Tibial artery (tissue), 4 donors: ENCODE results near the gene CEP55.

Experiments
- DNase-seq, 2 donors: peaks; one replicate each; pipeline ENCODE4 v3.0.0-alpha.2; 2019
- H3K27ac ChIP-seq, 2 donors: fragments of 200-600 bp; sonication (generic) in 1 of 2; 1 replicate in 1 of 2; 2 replicates in 1 of 2; pipeline ENCODE4 v1.5.1; 2018 to 2019; ENCODE audit warnings: mild to moderate bottlenecking in 1 of 2
- H3K27me3 ChIP-seq, 2 donors: fragments of 200-600 bp; sonication (generic) in 1 of 2; one replicate each; pipeline versions ENCODE4 v1.5.1 to v1.6.0; 2016 to 2019
- H3K36me3 ChIP-seq, 3 donors: fragments of 200-600 bp; sonication (generic) in 2 of 3; one replicate each; pipeline ENCODE4 v1.5.1; 2016 to 2019; ENCODE audit warnings: mild to moderate bottlenecking in 2 of 3
- H3K4me1 ChIP-seq, 4 donors: fragments of 200-600 bp; sonication (generic) in 2 of 4; 1 replicate in 3 of 4; 2 replicates in 1 of 4; pipeline ENCODE4 v1.5.1; 2016 to 2019
- H3K4me3 ChIP-seq, 2 donors: fragments of 200-600 bp; sonication (generic) in 1 of 2; 1 replicate in 1 of 2; 2 replicates in 1 of 2; pipeline ENCODE4 v1.5.1; 2018 to 2019; ENCODE audit warnings: mild to moderate bottlenecking in 2 of 2
- H3K9me3 ChIP-seq, 3 donors: fragments of 200-600 bp; sonication (generic) in 1 of 3; one replicate each; pipeline ENCODE4 v1.5.1; 2016 to 2019
- intact Hi-C: fragments of 100-400 bp; cut with DNase I; formaldehyde crosslinking; loops from one replicate; pipeline ENCODE4 v1.15.0; 2023; ENCODE audit warnings: low total_unique reads
- TF ChIP-seq, protein P1 (sequence below), 2 experiments: fragments of 200-600 bp in 1 of 2; fragments of 450-650 bp in 1 of 2; IDR thresholded peaks; one replicate each; pipeline ENCODE4 v1.5.1; 2017 to 2019; ENCODE audit warnings: antibody characterized with exemption in 2 of 2, mild to moderate bottlenecking in 1 of 2, moderate library complexity in 1 of 2

The CEP55 gene

DNA sequence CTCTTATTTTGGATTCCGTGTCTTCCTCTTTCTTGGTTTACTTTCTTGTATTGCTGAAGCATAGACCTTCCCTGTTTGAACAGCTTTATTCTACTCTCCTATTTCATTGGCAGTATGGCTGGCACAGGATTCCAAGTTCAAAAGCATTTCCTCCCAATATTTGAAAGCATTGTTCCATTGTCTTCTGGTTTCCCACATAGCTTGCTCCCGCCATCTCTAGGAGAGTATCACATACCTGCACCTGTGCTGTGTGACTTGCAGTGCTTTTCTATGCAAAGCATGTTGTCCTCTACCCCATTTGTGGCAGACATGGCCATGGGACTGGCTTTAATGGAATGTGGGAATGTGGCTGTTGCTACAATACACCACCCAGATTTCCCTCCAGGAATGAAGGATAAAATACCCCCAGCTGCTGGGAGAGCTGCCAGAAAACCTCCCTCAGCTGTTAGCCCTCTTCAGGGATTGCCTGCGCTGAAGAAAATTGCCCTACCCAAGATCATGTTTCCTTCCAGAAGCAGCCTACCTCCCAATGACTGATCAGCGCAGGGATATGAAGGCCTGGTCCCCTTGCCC lies 7.4 kb upstream of the CEP55 start:
- no peaks in the 10 kb centered on the region for H3K36me3 ChIP-seq
- TF ChIP-seq, protein P1, sequence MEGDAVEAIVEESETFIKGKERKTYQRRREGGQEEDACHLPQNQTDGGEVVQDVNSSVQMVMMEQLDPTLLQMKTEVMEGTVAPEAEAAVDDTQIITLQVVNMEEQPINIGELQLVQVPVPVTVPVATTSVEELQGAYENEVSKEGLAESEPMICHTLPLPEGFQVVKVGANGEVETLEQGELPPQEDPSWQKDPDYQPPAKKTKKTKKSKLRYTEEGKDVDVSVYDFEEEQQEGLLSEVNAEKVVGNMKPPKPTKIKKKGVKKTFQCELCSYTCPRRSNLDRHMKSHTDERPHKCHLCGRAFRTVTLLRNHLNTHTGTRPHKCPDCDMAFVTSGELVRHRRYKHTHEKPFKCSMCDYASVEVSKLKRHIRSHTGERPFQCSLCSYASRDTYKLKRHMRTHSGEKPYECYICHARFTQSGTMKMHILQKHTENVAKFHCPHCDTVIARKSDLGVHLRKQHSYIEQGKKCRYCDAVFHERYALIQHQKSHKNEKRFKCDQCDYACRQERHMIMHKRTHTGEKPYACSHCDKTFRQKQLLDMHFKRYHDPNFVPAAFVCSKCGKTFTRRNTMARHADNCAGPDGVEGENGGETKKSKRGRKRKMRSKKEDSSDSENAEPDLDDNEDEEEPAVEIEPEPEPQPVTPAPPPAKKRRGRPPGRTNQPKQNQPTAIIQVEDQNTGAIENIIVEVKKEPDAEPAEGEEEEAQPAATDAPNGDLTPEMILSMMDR (IDR thresholded peaks at IDR 0.05) = no peak
- no peaks in the 10 kb centered on the region for H3K9me3 ChIP-seq
- intact Hi-C loops = no loop called here
- H3K27me3 ChIP-seq = no peaks in the 10 kb centered on the region
- no peak for DNase-seq
- H3K4me1 ChIP-seq = no peaks in the 10 kb centered on the region
- no peak overlapping the region for H3K4me3 ChIP-seq
- no peak overlapping the region for H3K27ac ChIP-seq

DNA sequence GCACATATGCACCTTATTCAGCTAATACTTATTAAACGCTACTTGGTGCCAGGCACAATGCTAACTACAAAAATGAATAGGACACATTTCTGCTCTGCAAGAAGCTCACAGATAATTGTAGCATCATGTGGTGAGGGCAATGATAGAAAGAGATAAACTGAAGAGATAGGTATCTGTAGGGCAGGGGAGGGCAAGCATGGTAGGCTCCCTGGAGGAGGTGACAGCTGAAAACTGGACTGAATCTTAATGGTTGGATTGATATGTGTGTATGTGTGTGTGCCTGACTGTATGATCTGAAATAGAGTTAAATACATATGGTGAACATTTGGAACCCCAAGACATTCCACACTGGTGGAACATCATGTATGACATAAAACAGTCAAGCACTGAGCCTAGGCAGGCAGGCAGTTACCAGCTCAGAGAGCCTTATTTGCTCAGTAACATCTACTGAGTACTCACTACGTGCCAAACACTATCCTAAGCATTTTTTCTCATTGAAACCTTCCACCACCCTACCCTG lies 4.8 kb upstream of the CEP55 start:
- DNase-seq = no peak
- H3K9me3 ChIP-seq = no peaks in the 10 kb centered on the region
- H3K4me3 ChIP-seq = no peak overlapping the region
- TF ChIP-seq, protein P1 (IDR thresholded peaks at IDR 0.05) = no peak
- no peaks in the 10 kb centered on the region for H3K27me3 ChIP-seq
- H3K4me1 ChIP-seq = peaks cover 0 to 7% (median under 1%) of the 10 kb centered on the region in 4 donors
- H3K36me3 ChIP-seq = no peaks in the 10 kb centered on the region
- intact Hi-C loops = no loop called here
- H3K27ac ChIP-seq = no peak overlapping the region

DNA sequence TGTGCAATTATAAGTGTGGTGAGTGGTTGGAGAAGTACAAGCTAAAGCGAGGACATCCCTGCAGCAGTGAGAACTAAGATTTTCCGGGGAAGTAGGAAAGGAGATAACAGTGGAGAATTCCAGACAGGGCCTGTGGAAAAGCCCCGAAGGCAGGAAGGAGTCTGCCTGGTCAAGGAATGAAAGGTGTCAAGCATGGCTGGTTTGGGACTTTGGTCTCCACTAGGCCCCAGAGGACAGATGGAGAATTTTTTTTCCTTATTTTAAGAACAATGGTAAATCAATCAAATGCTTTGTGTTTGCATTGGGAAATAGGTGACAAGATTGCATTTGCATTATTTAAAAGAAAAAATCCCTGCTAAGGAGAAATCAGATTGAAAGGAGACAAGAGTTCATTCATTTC lies 3.2 kb upstream of the CEP55 start:
- TF ChIP-seq, protein P1 (IDR thresholded peaks at IDR 0.05) = no peak
- DNase-seq = no peak
- no peak overlapping the region for H3K27ac ChIP-seq
- no peaks in the 10 kb centered on the region for H3K27me3 ChIP-seq
- H3K4me3 ChIP-seq = no peak overlapping the region
- H3K4me1 ChIP-seq = peaks cover 0 to 11% (median 2%) of the 10 kb centered on the region in 4 donors
- intact Hi-C loops = no loop called here
- no peaks in the 10 kb centered on the region for H3K9me3 ChIP-seq
- H3K36me3 ChIP-seq = no peaks in the 10 kb centered on the region

GRCh38 chr10:93494494-93494893 lies 1.9 kb upstream of the CEP55 start:
- intact Hi-C loops = no loop called here
- Histone ChIP-seq H3K36me3 (no peaks in the 10 kb centered on the region), H3K27me3 (no peaks in the 10 kb centered on the region), H3K4me3 (no peak overlapping the region), H3K4me1 (peaks cover 0 to 11% (median 2%) of the 10 kb centered on the region in 4 donors), H3K27ac (no peak overlapping the region), H3K9me3 (no peaks in the 10 kb centered on the region)
- TF ChIP-seq, protein P1 (IDR thresholded peaks at IDR 0.05) = no peak
- DNase-seq = no peak

GRCh38 chr10:93495654-93496321 lies 624 bp upstream of the CEP55 start:
- intact Hi-C loops = no loop called here
- Histone ChIP-seq H3K4me1 (peaks cover 0 to 11% (median 2%) of the 10 kb centered on the region in 4 donors), H3K4me3 (peak overlapping the region; percentile 65 to 68), H3K9me3 (no peaks in the 10 kb centered on the region), H3K36me3 (no peaks in the 10 kb centered on the region), H3K27ac (peak overlapping the region; percentile 66 to 71), H3K27me3 (no peaks in the 10 kb centered on the region)
- DNase-seq = no peak
- TF ChIP-seq, protein P1 (IDR thresholded peaks at IDR 0.05) = no peak
